PFSK-1 (cell line): ENCODE data around the gene C2orf81.

Experiments
- FOXP2 ChIP-seq: optimal IDR thresholded peaks from 2 replicates; pipeline ENCODE3; 2011; ENCODE audit warnings: borderline replicate concordance, control low read depth, inconsistent platforms; ENCODE audit not compliant: insufficient read depth; ENCODE audit errors: extremely low read length, extremely low read depth
- POLR2AphosphoS5 ChIP-seq: IDR thresholded peaks from 2 replicates; pipeline ENCODE4 v1.6.1; 2012; ENCODE audit warnings: low read depth, mild to moderate bottlenecking, control low read depth, low read length, moderate library complexity
- SIN3A ChIP-seq: IDR thresholded peaks from 2 replicates; pipeline ENCODE4 v1.6.1; 2012; ENCODE audit warnings: mild to moderate bottlenecking, low read length, moderate library complexity, borderline replicate concordance; ENCODE audit not compliant: insufficient read depth
- TAF1 ChIP-seq: IDR thresholded peaks from 2 replicates; pipeline ENCODE4 v1.6.1; 2012; ENCODE audit warnings: low read length, control low read depth, borderline replicate concordance; ENCODE audit not compliant: insufficient read depth
- TF ChIP-seq, protein P1 (sequence below), 2 experiments: IDR thresholded peaks; 2 replicates each; pipeline versions ENCODE4 v1.6.1 to v1.8.0; 2011 to 2012; ENCODE audit warnings: low read depth in 2 of 2, low read length in 2 of 2, control low read depth in 1 of 2, inconsistent platforms in 1 of 2, mild to moderate bottlenecking in 1 of 2, moderate library complexity in 1 of 2; ENCODE audit not compliant: insufficient read depth in 1 of 2

C2orf81 gene

DNA sequence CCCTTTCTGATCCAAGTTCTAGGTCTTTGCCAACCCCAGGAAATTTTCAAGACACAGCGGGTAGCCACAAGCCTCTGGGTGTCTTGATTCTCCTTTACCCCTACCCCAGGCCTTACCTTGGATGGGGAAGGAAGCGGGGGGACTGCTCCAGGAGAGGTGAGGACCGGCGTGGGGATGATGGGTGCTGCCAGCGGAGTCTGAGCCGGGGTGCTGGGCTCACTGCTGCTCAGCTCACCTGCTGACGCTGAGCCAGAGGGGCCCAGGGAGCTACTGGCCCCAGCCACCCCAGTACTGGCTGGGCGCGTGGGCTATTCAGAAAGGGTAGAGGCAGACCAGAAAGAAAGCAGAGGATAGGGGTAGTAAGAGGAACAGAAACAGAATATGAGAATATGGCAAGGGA is 50.0 kb downstream of the C2orf81 start:
- no peak for TF ChIP-seq TAF1
- no peak for TF ChIP-seq FOXP2

DNA sequence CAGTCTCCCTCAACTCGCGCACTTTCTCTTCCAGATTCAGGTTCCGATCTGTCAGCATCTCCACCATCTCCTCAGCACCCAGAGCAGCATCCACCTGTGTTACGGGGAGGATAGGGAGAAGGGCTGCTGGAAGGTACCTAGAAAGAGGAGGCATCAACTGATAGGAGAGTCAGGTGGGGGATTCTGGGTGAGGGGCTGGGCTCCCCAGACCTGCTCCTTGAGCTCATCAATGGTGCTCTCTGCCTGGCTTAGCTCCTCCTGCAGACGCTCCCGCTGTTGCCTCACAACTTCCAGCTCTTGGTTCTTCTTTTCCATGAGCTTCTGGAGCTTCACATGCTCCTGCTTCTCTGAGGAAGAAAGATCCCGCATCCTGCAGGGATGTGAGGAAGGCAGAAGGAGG is 51.4 kb downstream of the C2orf81 start:
- TF ChIP-seq SIN3A: no peak

DNA sequence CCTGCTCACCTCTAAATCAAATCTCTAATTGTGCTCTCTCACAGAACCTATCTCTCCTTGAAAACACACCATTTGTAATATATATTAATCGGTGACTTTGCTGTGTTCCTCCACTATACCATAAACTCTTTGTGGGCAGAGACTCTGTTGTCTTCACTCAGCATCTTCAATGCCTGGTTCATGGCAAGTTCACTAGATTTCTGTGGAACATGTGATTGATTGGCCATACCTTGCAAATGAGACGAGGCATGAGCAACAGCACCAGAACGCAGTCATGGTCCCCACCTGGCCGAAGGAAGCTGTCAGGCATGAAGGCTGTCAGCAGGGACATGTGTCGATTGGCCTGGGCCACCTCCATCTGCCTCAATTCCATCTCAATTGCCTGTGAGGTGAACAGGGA is 52.9 kb downstream of the C2orf81 start:
- no peak for TF ChIP-seq SIN3A
- TF ChIP-seq, protein P1, sequence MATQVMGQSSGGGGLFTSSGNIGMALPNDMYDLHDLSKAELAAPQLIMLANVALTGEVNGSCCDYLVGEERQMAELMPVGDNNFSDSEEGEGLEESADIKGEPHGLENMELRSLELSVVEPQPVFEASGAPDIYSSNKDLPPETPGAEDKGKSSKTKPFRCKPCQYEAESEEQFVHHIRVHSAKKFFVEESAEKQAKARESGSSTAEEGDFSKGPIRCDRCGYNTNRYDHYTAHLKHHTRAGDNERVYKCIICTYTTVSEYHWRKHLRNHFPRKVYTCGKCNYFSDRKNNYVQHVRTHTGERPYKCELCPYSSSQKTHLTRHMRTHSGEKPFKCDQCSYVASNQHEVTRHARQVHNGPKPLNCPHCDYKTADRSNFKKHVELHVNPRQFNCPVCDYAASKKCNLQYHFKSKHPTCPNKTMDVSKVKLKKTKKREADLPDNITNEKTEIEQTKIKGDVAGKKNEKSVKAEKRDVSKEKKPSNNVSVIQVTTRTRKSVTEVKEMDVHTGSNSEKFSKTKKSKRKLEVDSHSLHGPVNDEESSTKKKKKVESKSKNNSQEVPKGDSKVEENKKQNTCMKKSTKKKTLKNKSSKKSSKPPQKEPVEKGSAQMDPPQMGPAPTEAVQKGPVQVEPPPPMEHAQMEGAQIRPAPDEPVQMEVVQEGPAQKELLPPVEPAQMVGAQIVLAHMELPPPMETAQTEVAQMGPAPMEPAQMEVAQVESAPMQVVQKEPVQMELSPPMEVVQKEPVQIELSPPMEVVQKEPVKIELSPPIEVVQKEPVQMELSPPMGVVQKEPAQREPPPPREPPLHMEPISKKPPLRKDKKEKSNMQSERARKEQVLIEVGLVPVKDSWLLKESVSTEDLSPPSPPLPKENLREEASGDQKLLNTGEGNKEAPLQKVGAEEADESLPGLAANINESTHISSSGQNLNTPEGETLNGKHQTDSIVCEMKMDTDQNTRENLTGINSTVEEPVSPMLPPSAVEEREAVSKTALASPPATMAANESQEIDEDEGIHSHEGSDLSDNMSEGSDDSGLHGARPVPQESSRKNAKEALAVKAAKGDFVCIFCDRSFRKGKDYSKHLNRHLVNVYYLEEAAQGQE (IDR thresholded peaks at IDR 0.05; ENCODE audit: insufficient read depth in 1 of 2, low read depth in 2 of 2, low read length in 2 of 2): no peak
- no peak for TF ChIP-seq POLR2AphosphoS5
- no peak for TF ChIP-seq TAF1
- no peak for TF ChIP-seq FOXP2

DNA sequence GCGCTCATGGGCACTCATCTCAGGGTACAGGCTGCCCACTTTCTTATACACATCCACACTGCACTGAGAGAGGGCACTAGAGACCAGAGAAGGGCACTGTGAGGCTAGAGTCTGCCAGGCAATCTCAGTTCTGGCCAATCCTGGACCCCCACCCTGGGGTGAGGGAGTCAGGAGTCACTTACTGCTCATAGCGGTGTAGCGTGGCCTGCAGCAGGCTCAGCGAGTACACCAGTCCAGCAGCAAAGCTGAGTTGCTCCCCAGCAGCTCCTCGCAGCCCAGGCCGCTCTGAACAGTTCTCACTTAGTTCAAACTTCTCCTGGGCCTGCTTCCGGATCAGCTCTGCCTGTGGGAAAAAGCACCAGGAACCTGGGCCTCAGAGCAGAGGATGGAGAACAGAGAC is 53.6 kb downstream of the C2orf81 start:
- TF ChIP-seq SIN3A (no peak), TAF1 (no peak), FOXP2 (no peak), POLR2AphosphoS5 (no peak)
- TF ChIP-seq, protein P1 (IDR thresholded peaks at IDR 0.05; ENCODE audit: insufficient read depth in 1 of 2, low read depth in 2 of 2, low read length in 2 of 2): no peak

DNA sequence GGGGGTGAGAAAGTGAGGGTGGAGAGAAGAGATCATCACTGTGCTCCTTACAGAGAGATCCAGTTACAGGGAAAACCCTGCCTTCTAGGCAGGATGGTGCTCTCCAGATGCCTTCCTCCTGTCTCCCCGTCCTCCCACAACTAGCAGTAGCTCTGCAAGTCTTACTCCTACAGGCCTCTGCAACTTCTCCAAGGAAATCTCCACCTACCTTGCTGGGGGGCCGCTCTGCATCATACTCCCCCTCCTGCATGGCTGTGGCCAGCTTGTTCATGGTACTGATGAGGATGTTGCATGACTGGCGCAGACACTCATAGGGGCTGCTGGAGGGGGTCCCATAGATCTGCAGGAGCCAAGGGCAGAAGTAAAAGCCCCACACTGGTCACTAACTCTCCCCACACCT is 55.4 kb downstream of the C2orf81 start:
- TF ChIP-seq, protein P1 (IDR thresholded peaks at IDR 0.05; ENCODE audit: insufficient read depth in 1 of 2, low read depth in 2 of 2, low read length in 2 of 2): no peak
- TF ChIP-seq TAF1: no peak
- TF ChIP-seq SIN3A: no peak
- no peak for TF ChIP-seq FOXP2
- TF ChIP-seq POLR2AphosphoS5: no peak

DNA sequence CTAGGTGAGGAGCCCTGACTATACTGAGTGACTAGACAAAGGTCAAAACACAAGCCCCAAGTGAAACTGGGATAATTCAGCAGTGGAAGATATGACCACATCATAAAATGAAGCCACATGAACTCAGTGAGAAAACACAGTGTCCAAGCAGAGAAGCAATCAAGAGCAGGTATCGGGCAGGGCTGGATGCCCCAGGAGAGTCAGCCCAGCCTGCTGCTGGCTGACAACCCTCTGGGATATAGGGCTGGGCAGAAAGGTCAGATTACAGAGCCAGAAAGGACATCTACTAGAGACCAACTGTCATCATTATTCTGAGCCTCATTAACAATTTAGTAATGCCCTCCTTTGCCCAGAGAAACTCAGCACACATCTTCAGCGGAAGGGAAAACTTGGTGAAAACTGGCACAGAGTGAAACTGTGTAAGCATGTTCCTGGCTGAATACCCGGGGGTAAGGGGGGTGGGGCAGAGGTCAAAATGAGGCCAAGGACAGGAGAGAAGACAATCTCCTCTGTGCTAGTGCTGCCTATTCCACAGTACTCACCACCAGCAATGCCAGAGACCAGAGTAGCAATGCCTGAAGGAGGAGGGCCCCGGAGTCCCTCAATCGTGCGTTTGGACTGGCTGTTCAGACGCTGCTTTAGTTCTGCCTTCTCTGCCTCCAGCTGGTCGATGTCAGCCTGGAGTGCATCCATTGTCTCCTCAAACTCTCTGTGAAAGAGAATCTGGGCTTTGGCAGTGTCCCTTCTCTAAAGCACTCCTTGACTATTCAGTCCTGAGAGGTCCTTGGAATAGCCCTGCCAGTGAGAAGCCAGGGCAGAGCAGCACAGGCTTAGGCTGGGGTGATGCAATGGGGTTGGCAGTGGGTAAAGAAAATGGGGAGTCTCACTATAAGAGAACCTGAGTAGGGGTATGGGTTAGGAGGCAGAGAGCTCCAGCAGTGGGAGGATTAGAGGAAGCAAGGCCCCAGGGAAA is 56.6 kb downstream of the C2orf81 start:
- TF ChIP-seq, protein P1 (IDR thresholded peaks at IDR 0.05; ENCODE audit: insufficient read depth in 1 of 2, low read depth in 2 of 2, low read length in 2 of 2): no peak
- no peak for TF ChIP-seq TAF1
- no peak for TF ChIP-seq SIN3A
- no peak for TF ChIP-seq POLR2AphosphoS5
- TF ChIP-seq FOXP2: no peak
